ENCODE data around the gene ASZ1.
"Not testable (repeated sequence)": the region's sequence is repeated elsewhere in the genome, so short reads cannot be mapped to it uniquely, and the experiment has no call there.

The ASZ1 gene

GRCh38 chr7:117427258-117427701 is at the start of gene ASZ1:
TSS of gene ASZ1 (minus strand) at chr7:117427493. CDS start at chr7:117427460, 33 bp downstream.
- DNase-seq (ENCODE audit: low read depth): no peak

GRCh38 chr7:117476557-117477215 is 49.4 kb upstream of the ASZ1 start:
- DNase-seq (ENCODE audit: low read depth): no peak

- DNase-seq (ENCODE audit: low read depth): no peak
These were observed 45.0 kb upstream of the ASZ1 start for GRCh38 chr7:117472335-117472734.

- no peak for DNase-seq (ENCODE audit: low read depth)
These were observed 43.5 kb upstream of the ASZ1 start for GRCh38 chr7:117470777-117471176.

- DNase-seq (ENCODE audit: low read depth): no peak
These were observed 40.9 kb upstream of the ASZ1 start for GRCh38 chr7:117468174-117468573.

GRCh38 chr7:117460815-117461214 is 33.5 kb upstream of the ASZ1 start:
- not testable (repeated sequence) for DNase-seq (ENCODE audit: low read depth)

- DNase-seq (ENCODE audit: low read depth): no peak
These were observed 32.4 kb upstream of the ASZ1 start for GRCh38 chr7:117459735-117460134.

- DNase-seq (ENCODE audit: low read depth): no peak
These were observed 31.8 kb upstream of the ASZ1 start for GRCh38 chr7:117458977-117459583.

GRCh38 chr7:117448655-117449054 is 21.4 kb upstream of the ASZ1 start:
- no peak for DNase-seq (ENCODE audit: low read depth)

GRCh38 chr7:117446220-117446815 is 19.0 kb upstream of the ASZ1 start:
- DNase-seq (ENCODE audit: low read depth): no peak

- no peak for DNase-seq (ENCODE audit: low read depth)
These were observed 17.9 kb upstream of the ASZ1 start for GRCh38 chr7:117445206-117445605.

GRCh38 chr7:117444646-117445045 is 17.4 kb upstream of the ASZ1 start:
- no peak for DNase-seq (ENCODE audit: low read depth)

GRCh38 chr7:117435475-117436043 is 8.3 kb upstream of the ASZ1 start:
- DNase-seq (ENCODE audit: low read depth): no peak

- DNase-seq (ENCODE audit: low read depth): no peak
These were observed 3.0 kb downstream of the ASZ1 start for GRCh38 chr7:117424090-117424829.

- DNase-seq (ENCODE audit: low read depth): not testable (repeated sequence)
These were observed 12.7 kb downstream of the ASZ1 start for GRCh38 chr7:117414591-117414990.

GRCh38 chr7:117412946-117413559 is 14.2 kb downstream of the ASZ1 start:
- DNase-seq (ENCODE audit: low read depth): no peak

- no peak for DNase-seq (ENCODE audit: low read depth)
These were observed 14.9 kb downstream of the ASZ1 start for GRCh38 chr7:117412390-117412789.

GRCh38 chr7:117411539-117411938 is 15.8 kb downstream of the ASZ1 start:
- no peak for DNase-seq (ENCODE audit: low read depth)

- DNase-seq (ENCODE audit: low read depth): no peak
These were observed 18.5 kb downstream of the ASZ1 start for GRCh38 chr7:117408831-117409230.

GRCh38 chr7:117405519-117405918 is 21.8 kb downstream of the ASZ1 start:
- DNase-seq (ENCODE audit: low read depth): no peak

- no peak for DNase-seq (ENCODE audit: low read depth)
These were observed 23.6 kb downstream of the ASZ1 start for GRCh38 chr7:117403737-117404136.

- no peak for DNase-seq (ENCODE audit: low read depth)
These were observed 25.2 kb downstream of the ASZ1 start for GRCh38 chr7:117402109-117402508.
